Right hindlimb (tissue), 1 donor: ENCODE measurements around the gene SRSF11.
"Not testable (repeated sequence)": the region's sequence is repeated elsewhere in the genome, so short reads cannot be mapped to it uniquely, and the experiment has no call there.

Experiments used
- DNase-seq: peaks from one replicate; pipeline ENCODE4 v3.0.0-alpha.2; 2018

SRSF11 gene, protein sequence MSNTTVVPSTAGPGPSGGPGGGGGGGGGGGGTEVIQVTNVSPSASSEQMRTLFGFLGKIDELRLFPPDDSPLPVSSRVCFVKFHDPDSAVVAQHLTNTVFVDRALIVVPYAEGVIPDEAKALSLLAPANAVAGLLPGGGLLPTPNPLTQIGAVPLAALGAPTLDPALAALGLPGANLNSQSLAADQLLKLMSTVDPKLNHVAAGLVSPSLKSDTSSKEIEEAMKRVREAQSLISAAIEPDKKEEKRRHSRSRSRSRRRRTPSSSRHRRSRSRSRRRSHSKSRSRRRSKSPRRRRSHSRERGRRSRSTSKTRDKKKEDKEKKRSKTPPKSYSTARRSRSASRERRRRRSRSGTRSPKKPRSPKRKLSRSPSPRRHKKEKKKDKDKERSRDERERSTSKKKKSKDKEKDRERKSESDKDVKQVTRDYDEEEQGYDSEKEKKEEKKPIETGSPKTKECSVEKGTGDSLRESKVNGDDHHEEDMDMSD

GRCh38 chr1:70221238-70222121 is at the start of gene SRSF11:
Gene SRSF11 (plus strand): TSS chr1:70221380. CDS start chr1:70221637, 257 bp downstream.
- DNase-seq, result peak; percentile 97

DNA sequence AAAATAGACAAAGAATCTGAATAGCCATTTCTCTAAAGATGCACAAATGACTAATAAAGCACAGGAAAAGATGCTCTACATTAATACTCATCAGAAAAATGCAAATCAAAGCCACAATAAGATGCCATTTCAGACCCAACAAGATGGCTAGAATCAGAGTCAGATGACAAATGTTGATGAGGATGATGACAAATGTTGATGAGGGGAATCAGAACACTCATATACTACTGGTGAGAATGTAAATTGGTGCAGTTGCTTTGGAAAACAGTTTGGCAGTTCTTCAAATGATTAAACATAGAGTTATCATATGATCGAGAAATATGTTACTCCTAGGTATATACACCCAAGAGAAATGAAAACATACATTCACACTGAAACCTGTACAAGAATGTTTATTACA is 49.7 kb upstream of the SRSF11 start:
- no peak for DNase-seq

DNA sequence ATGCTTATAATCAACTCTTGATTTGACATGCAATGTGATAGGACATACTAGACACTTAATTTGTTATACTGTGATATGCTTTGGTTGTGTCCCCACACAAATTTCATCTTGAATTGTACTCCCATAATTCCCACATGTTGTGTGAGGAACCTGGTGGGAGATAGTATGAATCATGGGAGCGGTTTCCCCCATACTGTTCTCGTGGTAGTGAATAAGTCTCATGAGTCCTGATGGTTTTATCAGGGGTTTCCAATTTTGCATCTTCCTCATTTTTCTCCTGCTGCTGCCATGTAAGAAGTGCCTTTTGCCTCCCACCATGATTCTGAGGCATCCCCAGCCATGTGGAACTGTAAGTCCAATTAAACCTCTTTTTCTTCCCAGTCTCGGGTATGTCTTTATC is 36.0 kb upstream of the SRSF11 start:
- DNase-seq, result not testable (repeated sequence)

DNA sequence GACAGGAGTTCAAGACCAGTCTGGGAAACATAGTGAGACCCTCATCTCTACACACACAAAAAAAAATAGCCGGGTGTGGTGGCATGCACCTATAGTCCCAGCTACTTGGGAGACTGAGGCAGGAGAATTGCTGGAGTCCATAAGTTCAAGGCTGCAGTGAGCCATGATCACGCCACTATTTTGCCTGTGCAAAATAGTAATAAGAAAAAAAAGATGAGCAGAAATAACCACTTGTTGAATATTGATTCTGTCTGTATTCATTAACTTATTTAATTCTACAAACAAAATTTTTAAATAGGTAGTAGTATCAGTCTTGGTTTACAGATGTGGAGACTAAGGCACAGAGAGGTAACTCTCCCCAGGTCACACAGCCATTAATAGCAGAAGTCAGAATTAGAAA is 32.7 kb upstream of the SRSF11 start:
- no peak for DNase-seq

DNA sequence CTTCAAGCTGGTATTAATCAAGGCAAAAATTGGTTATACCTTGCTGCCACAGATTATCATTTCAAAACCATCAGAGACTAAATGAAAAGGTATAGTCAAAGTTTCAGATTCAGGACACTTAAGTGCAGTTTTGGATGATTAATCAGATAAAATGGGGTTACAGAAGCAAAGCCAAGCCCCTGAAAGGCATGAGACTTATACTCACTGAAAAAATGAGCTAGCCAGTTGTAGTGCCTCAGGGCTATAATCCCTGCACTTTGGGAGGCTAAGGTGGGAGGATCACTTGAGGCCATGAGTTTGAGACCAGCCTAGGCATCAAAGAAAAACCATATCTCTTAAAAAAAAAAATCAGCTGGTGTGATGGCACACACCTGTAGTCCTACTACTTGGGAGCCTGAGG is 31.0 kb upstream of the SRSF11 start:
- DNase-seq, result no peak

- not testable (repeated sequence) for DNase-seq
These were observed 28.7 kb upstream of the SRSF11 start for GRCh38 chr1:70192446-70192845.

GRCh38 chr1:70194601-70195000 is 26.6 kb upstream of the SRSF11 start:
- DNase-seq, result no peak

- no peak for DNase-seq
These were observed 25.8 kb upstream of the SRSF11 start for GRCh38 chr1:70195342-70195741.

DNA sequence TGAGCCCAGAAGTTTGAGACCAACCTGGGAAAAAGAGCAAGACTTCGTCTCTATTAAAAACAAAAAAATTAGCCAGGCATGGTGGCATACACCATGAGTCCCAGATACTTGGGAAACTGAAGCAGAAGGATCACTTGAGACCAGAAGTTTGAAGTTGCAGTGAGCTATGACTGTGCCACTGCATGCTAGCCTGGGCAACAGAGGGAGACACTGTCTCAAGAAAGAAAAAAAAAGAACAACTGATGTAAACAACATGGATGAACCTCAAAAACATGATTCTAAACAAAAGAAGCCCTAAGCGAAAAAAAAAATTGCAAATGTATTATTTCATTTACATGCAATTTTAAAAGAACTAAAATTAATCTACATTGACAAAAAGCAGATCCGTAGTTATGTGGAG is 24.8 kb upstream of the SRSF11 start:
- no peak for DNase-seq

DNA sequence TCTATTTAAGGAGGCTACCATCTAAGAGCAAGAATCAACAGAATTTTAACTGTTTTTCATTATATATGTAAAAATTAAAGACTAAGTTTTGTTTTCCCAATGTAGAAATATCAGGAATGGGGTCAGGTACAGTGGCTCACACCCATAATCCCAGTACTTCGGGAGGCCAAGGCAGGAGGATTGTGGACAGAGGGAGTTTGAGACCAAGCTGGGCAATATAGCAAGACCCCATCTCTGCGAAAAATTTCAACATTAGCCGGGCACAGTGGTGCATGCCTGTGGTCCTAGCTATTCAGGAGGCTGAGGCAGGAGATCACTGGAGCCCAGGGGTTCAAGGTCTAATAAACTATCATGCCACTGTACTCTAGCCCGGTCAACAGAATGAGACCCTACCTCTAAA is 21.1 kb upstream of the SRSF11 start:
- DNase-seq, result no peak

- no peak for DNase-seq
These were observed 18.9 kb upstream of the SRSF11 start for GRCh38 chr1:70202173-70202758.

DNA sequence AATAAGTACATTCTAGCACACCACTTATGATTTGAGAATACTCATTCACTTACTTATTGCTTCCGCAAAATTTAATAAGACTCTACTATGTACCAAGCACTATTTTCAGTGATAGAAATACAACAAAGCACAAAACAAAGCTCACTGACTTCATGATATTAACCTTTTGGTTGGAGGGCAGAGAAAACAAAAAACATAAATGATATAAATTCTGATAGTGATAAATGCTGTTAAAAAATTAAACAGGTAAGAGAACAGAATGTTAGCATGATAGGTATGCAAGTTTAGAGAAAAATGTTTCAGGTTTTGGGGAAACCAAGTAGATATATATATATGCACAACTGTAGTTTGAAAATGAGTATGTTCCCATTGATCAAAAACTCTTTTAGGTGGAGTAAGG is 17.0 kb upstream of the SRSF11 start:
- DNase-seq, result no peak

DNA sequence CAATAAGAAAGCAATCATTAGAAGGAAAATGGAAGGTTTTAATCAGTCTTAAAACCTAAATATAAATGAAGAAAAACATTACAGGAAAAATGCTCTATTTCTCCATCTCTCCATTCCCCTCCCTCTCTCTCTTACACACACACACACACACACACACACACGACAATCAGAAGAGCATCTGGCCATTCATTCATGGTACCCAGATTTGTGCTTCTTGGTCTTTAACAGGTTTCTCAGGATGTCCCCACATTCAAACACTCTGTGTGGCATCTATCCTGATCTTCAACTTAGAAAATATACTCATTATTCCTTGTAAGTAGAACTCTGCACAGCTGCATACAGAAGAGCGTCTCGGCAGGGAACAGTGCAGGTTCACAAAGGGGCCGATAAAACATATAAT is 16.6 kb upstream of the SRSF11 start:
- DNase-seq, result no peak

DNA sequence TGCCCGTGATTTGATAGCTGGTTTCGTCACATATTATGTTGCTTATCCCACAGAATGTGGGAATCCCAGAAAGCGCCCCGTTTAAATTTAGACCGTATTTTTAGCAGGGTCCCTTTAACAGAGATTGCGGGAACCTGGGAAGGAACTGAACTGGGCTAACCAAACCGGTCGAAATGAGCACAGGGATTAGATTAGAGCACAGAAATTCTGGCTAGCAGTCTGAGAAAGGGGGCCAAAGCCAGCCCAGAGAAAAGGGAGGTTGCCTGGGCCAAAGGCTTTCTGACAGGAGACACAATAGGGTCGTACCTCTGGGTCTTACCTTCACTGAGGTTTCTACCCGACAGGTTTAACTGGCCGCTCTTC is 16.1 kb upstream of the SRSF11 start:
- DNase-seq, result no peak

DNA sequence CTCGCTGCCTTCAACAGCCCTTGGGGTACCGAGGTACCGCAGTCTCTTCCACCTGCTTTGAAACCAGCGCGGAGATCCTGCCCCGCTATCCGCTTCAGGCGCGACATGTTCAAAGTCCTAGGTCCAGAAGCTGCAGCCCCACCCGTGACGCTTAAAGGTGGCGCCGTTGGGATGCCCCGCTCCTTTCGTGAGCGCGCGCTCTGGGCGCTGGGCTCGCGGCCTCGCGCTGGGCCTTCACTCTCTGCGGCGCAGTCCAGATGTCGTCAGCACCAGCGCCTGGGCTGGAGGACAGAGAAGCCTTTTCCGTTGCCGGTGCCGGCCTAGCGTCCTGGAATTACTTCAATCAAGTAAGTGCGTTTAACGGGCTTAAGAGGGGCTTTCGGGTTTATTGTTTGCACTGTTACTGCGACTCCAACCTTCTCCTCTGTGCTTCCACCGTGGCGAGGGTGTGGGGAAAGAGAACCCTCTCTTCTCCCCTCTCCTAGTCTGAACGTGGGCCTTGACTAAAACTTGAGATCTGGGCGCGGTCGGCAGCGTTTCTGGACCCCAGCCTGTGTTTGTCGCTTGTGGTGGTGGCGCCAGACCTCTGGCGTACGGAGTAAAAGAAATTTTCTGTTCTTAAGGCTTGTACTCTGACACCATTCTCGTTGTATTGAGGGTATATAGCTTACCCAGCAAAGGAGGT is 15.6 kb upstream of the SRSF11 start, which contains the start of gene LRRC40:
Gene LRRC40, minus strand, starts transcription at position 146 of the 685 bp plus-strand sequence. Its CDS starts 39 bp downstream, at position 107.
- peak; percentile 98 for DNase-seq

- DNase-seq, result not testable (repeated sequence)
These were observed 14.3 kb upstream of the SRSF11 start for GRCh38 chr1:70206833-70207232.

- no peak for DNase-seq
These were observed 13.7 kb upstream of the SRSF11 start for GRCh38 chr1:70207492-70207891.

- no peak for DNase-seq
These were observed 12.9 kb upstream of the SRSF11 start for GRCh38 chr1:70208292-70208691.

DNA sequence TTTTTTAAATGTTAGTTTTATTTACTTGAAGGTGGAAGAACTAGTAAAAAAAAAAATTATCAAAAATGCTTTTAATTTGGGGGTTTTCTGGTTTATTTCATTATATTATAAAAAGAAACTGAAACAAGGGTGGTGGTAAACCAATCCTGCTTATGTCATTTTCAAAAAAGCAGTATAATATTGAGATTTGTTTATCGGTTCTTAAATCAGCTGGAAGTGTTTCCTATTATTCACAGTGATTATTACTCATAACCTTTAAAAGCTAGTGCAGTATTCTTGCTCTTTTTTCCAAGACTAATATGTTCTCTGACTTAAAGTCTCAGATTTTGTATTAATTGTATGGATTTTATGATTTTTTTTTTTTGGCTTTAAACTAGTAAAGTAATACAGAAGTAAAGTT is 10.4 kb upstream of the SRSF11 start:
- DNase-seq, result no peak

DNA sequence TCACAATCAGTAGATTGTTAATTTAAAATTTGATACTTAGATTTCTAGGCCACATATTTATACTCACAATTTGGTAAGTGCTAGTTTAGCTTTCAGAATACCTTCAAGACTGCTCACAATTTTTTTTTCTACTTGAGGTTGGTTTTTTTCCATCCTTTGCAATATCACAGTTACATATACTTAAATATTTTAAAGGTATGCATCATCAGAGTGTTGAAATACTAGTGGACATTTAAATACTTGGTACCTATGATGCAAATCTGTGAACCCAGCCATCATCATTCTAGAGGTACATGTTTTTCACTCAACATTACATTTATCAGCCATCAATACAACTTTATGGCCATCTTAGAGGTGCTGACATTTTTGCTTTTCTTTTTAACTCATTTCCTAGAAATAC is 9.6 kb upstream of the SRSF11 start:
- DNase-seq, result no peak

- no peak for DNase-seq
These were observed 1.2 kb upstream of the SRSF11 start for GRCh38 chr1:70220015-70220414.

DNA sequence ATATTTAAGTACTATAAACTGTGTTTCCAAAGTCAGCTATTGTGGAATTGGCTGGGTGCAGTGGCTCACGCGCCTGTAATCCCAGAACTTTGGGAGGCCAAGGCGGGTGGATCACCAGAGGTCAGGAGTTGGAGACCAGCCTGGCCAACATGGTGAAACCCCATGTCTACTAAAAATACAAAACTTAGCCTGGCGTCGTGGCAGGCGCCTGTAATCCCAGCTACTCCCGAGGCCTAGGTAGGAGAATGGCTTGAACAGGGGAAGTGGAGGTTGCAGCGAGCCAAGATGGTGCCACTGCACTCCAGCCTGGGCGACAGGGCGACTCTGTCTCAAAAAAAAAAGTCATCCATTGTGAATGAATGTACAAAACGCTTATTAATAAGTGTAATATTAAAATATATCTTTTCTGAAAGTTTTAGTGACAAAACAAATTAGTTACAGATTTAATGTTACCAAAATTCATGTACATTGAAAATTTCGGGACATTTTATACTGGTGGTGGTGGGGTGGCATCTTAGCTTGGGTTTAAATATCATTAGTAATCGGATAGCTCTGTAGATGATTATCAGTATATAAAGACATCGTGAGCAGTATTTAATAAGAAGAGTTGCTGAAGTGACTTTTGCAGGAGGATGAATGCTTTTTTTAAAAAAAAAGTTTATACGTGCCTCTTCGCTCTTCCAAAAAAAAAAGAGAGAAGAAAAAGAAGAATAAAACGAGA is 503 bp upstream of the SRSF11 start:
- no peak for DNase-seq
